IPS-20b (cell line): ENCODE results near the gene SUMO4.
"Not testable (repeated sequence)": the region's sequence is repeated elsewhere in the genome, so short reads cannot be mapped to it uniquely, and the experiment has no call there.

Experiments used
- H3K27ac ChIP-seq: one replicate; pipeline ENCODE4 v1.5.1; 2013; ENCODE audit warnings: low read length
- H3K27me3 ChIP-seq: 2 replicates; pipeline ENCODE4 v1.6.1; 2013; ENCODE audit warnings: mild to moderate bottlenecking, low read length, inconsistent platforms; ENCODE audit not compliant: insufficient read depth
- H3K36me3 ChIP-seq: 2 replicates; pipeline ENCODE4 v1.6.1; 2013; ENCODE audit warnings: low read depth, mild to moderate bottlenecking, inconsistent platforms, low read length, moderate library complexity; ENCODE audit not compliant: insufficient read depth
- H3K4me1 ChIP-seq: 2 replicates; pipeline ENCODE4 v1.6.1; 2013; ENCODE audit warnings: mild to moderate bottlenecking, control low read depth, inconsistent platforms, low read length, moderate library complexity; ENCODE audit not compliant: insufficient read depth
- H3K4me3 ChIP-seq: 2 replicates; pipeline ENCODE4 v1.5.1; 2013; ENCODE audit warnings: mild to moderate bottlenecking, low read length, inconsistent platforms
- H3K9ac ChIP-seq: 2 replicates; pipeline ENCODE4 v1.6.1; 2013; ENCODE audit warnings: low read depth, mild to moderate bottlenecking, inconsistent platforms, low read length, moderate library complexity
- H3K9me3 ChIP-seq: 2 replicates; pipeline ENCODE4 v1.6.1; 2013; ENCODE audit warnings: mild to moderate bottlenecking, low read depth, low read length, inconsistent platforms; ENCODE audit not compliant: insufficient read depth

The SUMO4 gene

GRCh38 chr6:149435919-149436586 is 36.0 kb downstream of the SUMO4 start:
- H3K4me3 ChIP-seq, result no peak overlapping the region
- H3K9ac ChIP-seq, result no peak overlapping the region
- H3K4me1 ChIP-seq, result no peaks in the 10 kb centered on the region
- no peaks in the 10 kb centered on the region for H3K36me3 ChIP-seq
- H3K27ac ChIP-seq, result no peak overlapping the region
- no peaks in the 10 kb centered on the region for H3K9me3 ChIP-seq
- H3K27me3 ChIP-seq, result no peaks in the 10 kb centered on the region

DNA sequence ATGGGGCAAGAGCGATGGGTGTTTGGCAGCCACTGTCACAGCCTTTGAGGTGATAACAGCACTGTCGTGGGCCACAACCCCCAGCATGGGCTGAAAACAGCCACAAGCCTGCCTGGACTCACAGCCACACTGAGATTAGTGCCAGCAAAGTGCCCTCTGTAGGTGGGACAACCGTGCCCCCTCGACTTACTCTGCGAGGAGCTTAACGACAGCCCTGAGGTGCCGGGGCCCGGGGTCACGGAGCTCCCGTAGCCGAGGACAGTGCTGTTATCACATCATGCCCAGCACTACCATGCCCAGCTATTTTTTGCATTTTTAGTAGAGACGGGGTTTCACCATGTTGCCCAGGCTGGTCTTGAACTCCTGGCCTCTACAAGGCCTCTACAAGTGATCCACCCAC is 36.6 kb downstream of the SUMO4 start:
- Histone ChIP-seq H3K27ac (no peak overlapping the region), H3K4me3 (no peak overlapping the region), H3K9me3 (no peaks in the 10 kb centered on the region), H3K27me3 (no peaks in the 10 kb centered on the region), H3K4me1 (no peaks in the 10 kb centered on the region), H3K9ac (no peak overlapping the region), H3K36me3 (no peaks in the 10 kb centered on the region)

- Histone ChIP-seq H3K27me3 (no peaks in the 10 kb centered on the region), H3K4me1 (no peaks in the 10 kb centered on the region), H3K9ac (no peak overlapping the region), H3K4me3 (no peak overlapping the region), H3K9me3 (no peaks in the 10 kb centered on the region), H3K27ac (no peak overlapping the region), H3K36me3 (no peaks in the 10 kb centered on the region)
These were observed 37.1 kb downstream of the SUMO4 start for GRCh38 chr6:149437212-149437611.

GRCh38 chr6:149438855-149439254 is 38.8 kb downstream of the SUMO4 start:
- no peaks in the 10 kb centered on the region for H3K4me1 ChIP-seq
- no peaks in the 10 kb centered on the region for H3K36me3 ChIP-seq
- H3K4me3 ChIP-seq, result no peak overlapping the region
- no peak overlapping the region for H3K9ac ChIP-seq
- no peaks in the 10 kb centered on the region for H3K27me3 ChIP-seq
- no peaks in the 10 kb centered on the region for H3K9me3 ChIP-seq
- no peak overlapping the region for H3K27ac ChIP-seq

GRCh38 chr6:149439626-149440025 is 39.6 kb downstream of the SUMO4 start:
- Histone ChIP-seq H3K4me1 (no peaks in the 10 kb centered on the region), H3K9me3 (no peaks in the 10 kb centered on the region), H3K9ac (no peak overlapping the region), H3K36me3 (no peaks in the 10 kb centered on the region), H3K27me3 (no peaks in the 10 kb centered on the region), H3K27ac (no peak overlapping the region), H3K4me3 (no peak overlapping the region)

DNA sequence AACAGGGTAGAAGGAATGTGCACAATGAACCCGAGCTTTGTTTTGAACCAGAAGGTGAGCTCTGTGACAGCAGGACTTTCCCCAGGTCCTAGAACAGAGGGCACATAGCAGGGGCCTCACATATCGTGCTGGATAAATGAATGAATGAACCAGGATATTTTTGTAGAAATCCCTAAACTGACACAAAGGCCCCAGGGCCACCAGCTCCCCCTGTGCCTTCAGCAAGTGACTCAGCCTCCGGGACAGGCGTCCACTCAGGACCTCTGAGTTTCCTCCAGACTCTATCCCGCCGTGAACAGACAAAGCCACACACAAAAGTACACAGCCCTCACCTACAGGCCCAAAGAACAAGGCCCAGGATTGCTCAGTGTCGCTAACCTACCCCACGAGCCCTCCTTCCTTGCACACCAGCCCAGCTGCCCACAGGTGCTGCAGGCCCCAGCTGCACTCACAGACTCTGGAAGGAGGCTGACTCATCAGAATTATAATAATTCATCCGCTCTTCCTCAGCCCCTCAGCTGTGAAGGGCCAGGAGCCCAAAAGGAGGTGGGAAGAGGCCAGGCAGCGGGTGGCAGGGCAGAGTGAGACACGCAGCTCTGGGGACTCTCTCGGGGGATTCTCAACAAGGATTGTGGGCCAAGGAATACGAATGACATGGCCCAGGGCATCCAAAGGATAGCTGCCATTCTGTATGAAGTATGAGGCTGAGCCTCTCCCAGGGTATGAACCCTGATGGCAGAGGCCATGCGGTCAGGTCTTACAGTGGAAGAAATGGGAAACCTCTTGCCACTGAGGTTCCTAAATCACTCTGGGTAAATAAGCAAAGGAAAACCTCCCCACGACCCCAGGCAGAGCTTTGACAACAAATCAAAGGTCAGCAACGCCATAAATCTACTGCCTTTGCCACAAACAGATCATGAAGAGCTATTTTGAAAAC is 40.9 kb downstream of the SUMO4 start:
- no peaks in the 10 kb centered on the region for H3K36me3 ChIP-seq
- no peaks in the 10 kb centered on the region for H3K27me3 ChIP-seq
- no peak overlapping the region for H3K4me3 ChIP-seq
- H3K27ac ChIP-seq, result no peak overlapping the region
- H3K4me1 ChIP-seq, result no peaks in the 10 kb centered on the region
- no peak overlapping the region; the same call in 1 of the 2 replicates for H3K9ac ChIP-seq
- H3K9me3 ChIP-seq, result no peaks in the 10 kb centered on the region

GRCh38 chr6:149441740-149442139 is 41.7 kb downstream of the SUMO4 start:
- Histone ChIP-seq H3K4me3 (no peak overlapping the region), H3K27ac (no peak overlapping the region), H3K9me3 (no peaks in the 10 kb centered on the region), H3K4me1 (no peaks in the 10 kb centered on the region), H3K36me3 (no peaks in the 10 kb centered on the region), H3K9ac (no peak overlapping the region), H3K27me3 (no peaks in the 10 kb centered on the region)

GRCh38 chr6:149443411-149444181 is 43.5 kb downstream of the SUMO4 start:
- Histone ChIP-seq H3K9me3 (no peaks in the 10 kb centered on the region), H3K4me1 (no peaks in the 10 kb centered on the region), H3K27me3 (0 out of 2 replicates have a peak, but pooled peaks cover under 1% of the 10 kb centered on the region), H3K9ac (no peak overlapping the region), H3K36me3 (no peaks in the 10 kb centered on the region), H3K27ac (no peak overlapping the region), H3K4me3 (no peak overlapping the region)

- not testable (repeated sequence) for H3K36me3 ChIP-seq, H3K9ac ChIP-seq, H3K9me3 ChIP-seq, H3K27ac ChIP-seq, H3K27me3 ChIP-seq, H3K4me1 ChIP-seq, H3K4me3 ChIP-seq
These were observed 44.5 kb downstream of the SUMO4 start for GRCh38 chr6:149444360-149445094.

DNA sequence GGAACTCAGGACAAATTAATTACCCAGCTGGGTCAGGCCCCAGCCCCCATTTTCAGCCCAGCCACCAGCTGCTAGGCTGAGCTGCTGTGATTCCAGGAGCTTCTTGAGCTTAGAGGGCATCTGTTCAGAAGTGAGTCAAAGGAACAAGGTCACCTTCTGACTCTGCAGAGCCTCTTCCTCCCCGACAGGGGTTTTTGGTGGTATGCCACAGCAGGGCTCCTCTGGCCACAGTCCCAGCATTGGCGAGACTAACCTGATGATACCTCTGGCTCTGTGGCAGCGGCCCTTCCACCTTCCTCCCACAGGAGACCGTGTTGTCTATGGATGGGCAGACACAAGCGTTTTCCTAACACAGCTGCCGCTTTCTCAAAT is 45.0 kb downstream of the SUMO4 start:
- no peaks in the 10 kb centered on the region for H3K36me3 ChIP-seq
- H3K4me1 ChIP-seq, result no peaks in the 10 kb centered on the region
- no peaks in the 10 kb centered on the region for H3K9me3 ChIP-seq
- H3K27ac ChIP-seq, result no peak overlapping the region
- no peak overlapping the region for H3K4me3 ChIP-seq
- no peak overlapping the region for H3K9ac ChIP-seq
- H3K27me3 ChIP-seq, result peaks cover 13% of the 10 kb centered on the region

- Histone ChIP-seq H3K4me1 (no peaks in the 10 kb centered on the region), H3K27me3 (peaks cover 18% of the 10 kb centered on the region), H3K36me3 (no peaks in the 10 kb centered on the region), H3K27ac (no peak overlapping the region), H3K4me3 (no peak overlapping the region), H3K9ac (no peak overlapping the region), H3K9me3 (no peaks in the 10 kb centered on the region)
These were observed 45.5 kb downstream of the SUMO4 start for GRCh38 chr6:149445573-149445972.
